ENCODE measurements around the gene CASP10. TPM values are rescaled to one million over a fixed set of nuclear protein-coding genes. Genes with fewer than 3 reads are reported as not detected.

Gene CASP10
- total and polyA plus RNA-seq, 2 of the 13 experiments (the other 11 are each of a cell fraction or from before 2014, with no cell fraction given), result 22.2 to 23.8 TPM

GRCh38 chr2:201203916-201204654 is 21.1 kb downstream of the CASP10 start (continued):
- TF ChIP-seq AGO1 (IDR thresholded peaks at IDR 0.05; ENCODE audit: low read depth, low read length, poor library complexity, severe bottlenecking) (no peak), ZNF772 (CRISPR knock-in tag; IDR thresholded peaks at IDR 0.05) (no peak), SMARCC2 (IDR thresholded peaks at IDR 0.05) (no peak), ZKSCAN8 (CRISPR knock-in tag; IDR thresholded peaks at IDR 0.05; ENCODE audit: borderline replicate concordance) (no peak), ZFP36L1 (CRISPR knock-in tag; IDR thresholded peaks at IDR 0.05) (no peak), BHLHE40 (IDR thresholded peaks at IDR 0.05; ENCODE audit: low read length) (no peak), ZNF225 (CRISPR knock-in tag; IDR thresholded peaks at IDR 0.05) (no peak), DNMT1 (CRISPR knock-in tag; IDR thresholded peaks at IDR 0.05) (no peak)

- H4K20me1 ChIP-seq (ENCODE audit: insufficient read depth, low read length), result no peaks in the 10 kb centered on the region
- H2AFZ ChIP-seq (ENCODE audit: low read length), result peak overlapping the region; percentile 55
- peak; percentile 97 for DNase-seq (ENCODE audit: low spot score)
- CTCF ChIA-PET (ENCODE audit: low intra/inter-chr PET ratio, low total read pairs), result no interaction called here
- WGBS (ENCODE audit: low lambda C conversion rate), result 16% methylated on average over 9 of the region's 9 CpGs
- H3K36me3 ChIP-seq (replicated peaks in 1 of 2; ENCODE audit: control insufficient read depth in 1 of 2, insufficient read depth in 2 of 2, low read length in 2 of 2), result peaks cover 18 to 42% of the 10 kb centered on the region in 2 experiments
- H3K9me3 ChIP-seq (ENCODE audit: low read length), result no peaks in the 10 kb centered on the region
- peaks cover 55% of the 10 kb centered on the region for H3K4me1 ChIP-seq (ENCODE audit: insufficient read depth, low read length)
- no peaks in the 10 kb centered on the region for H3K79me2 ChIP-seq (ENCODE audit: insufficient read depth, low read length)
- ATAC-seq, result peak; percentile 98
- peak overlapping the region; percentile 11 to 53 (median 12); a peak in 4 of 6 replicates for H3K4me3 ChIP-seq (replicated peaks in 1 of 3; ENCODE audit: insufficient read depth in 1 of 3, low read depth in 2 of 3, low read length in 3 of 3)
- no peaks in the 10 kb centered on the region for H3K27me3 ChIP-seq (ENCODE audit: control insufficient read depth in 1 of 2, insufficient read depth in 2 of 2, low read length in 2 of 2)
- FAIRE-seq, result peak; percentile 94
- H3K9ac ChIP-seq (ENCODE audit: insufficient read depth, low read depth, low read length), result peak overlapping the region; percentile 84
- peak overlapping the region; percentile 73 for H3K4me2 ChIP-seq (ENCODE audit: low read depth, low read length)
- intact Hi-C loops (cut with micrococcal nuclease; ENCODE audit: unreplicated experiment), result loop anchor here (1.0 kb wide), 2 partner anchors 22 to 27 kb away; partner anchors contain the start of gene CASP10
- BruUV-seq (replicated peaks), result TSS peak; percentile 22
- H3K27ac ChIP-seq (ENCODE audit: extremely low read length, insufficient read depth, low read length), result peak overlapping the region; percentile 97
- POLR2A ChIA-PET, result interaction anchor here (0.7 to 6.2 kb wide), 17 partner anchors 10 to 1883 kb away, joined by 3 to 102 read pairs (median 4); partner anchors contain the start of genes CASP10, CFLAR, NIF3L1 and ORC2
- in situ Hi-C loops (cut with HindIII; ENCODE audit: extremely low pct_ligation_motif_present, low pct_unique_long_range_greater_than_20kb), result no loop called here
- TF ChIP-seq HIVEP1 (CRISPR knock-in tag; IDR thresholded peaks at IDR 0.05), result 0 out of 2 replicates have a peak, but pooled peaks have one; percentile 22
- TF ChIP-seq ZNF331 (CRISPR knock-in tag; IDR thresholded peaks at IDR 0.05), result peak; percentile 56
- no peak for TF ChIP-seq SOX6 (IDR thresholded peaks at IDR 0.05)
- TF ChIP-seq SOX6 (CRISPR knock-in tag; IDR thresholded peaks at IDR 0.05), result peak; percentile 80; the same call in 1 of the 2 replicates
- no peak for TF ChIP-seq ZBTB44 (CRISPR knock-in tag; IDR thresholded peaks at IDR 0.05)
- peak in 1 of 2 experiments; percentile 79; a peak in 2 of 4 replicates for TF ChIP-seq EP300 (IDR thresholded peaks at IDR 0.05; ENCODE audit: low read depth in 2 of 2, low read length in 2 of 2)
- peak; percentile 60 for TF ChIP-seq EP300 (CRISPR knock-in tag; IDR thresholded peaks at IDR 0.05; ENCODE audit: borderline replicate concordance)
- TF ChIP-seq IKZF1 (IDR thresholded peaks at IDR 0.05), result no peak
- no peak; the same call in 1 of the 2 replicates for TF ChIP-seq FOXK1 (CRISPR knock-in tag; IDR thresholded peaks at IDR 0.05; ENCODE audit: borderline replicate concordance, low read depth)
- TF ChIP-seq YEATS2 (CRISPR knock-in tag; IDR thresholded peaks at IDR 0.05; ENCODE audit: borderline replicate concordance), result no peak; the same call in 1 of the 2 replicates
Observed at GRCh38 chr2:201204655-201205514, 21.9 kb downstream of the CASP10 start.

Data from HepG2 (cell line).